B cell (primary cell): Measurements from ENCODE around the gene SLC41A3. TPM values are rescaled to one million over a fixed set of nuclear protein-coding genes. Genes with fewer than 3 reads are reported as not detected.

ENCODE experiments used
- ATAC-seq: fragments of 200-7000 bp; cut with Tn5 transposase; one replicate; pipeline ENCODE4 v1.10.0; 2021; ENCODE audit warnings: low read depth, mild to moderate bottlenecking, moderate number of reproducible peaks, moderate library complexity
- CTCF ChIA-PET: fragments of 350-600 bp; sonication (Branson Sonifier 250); formaldehyde crosslinking; loops from one replicate; lab custom pipeline; 2021; ENCODE audit warnings: antibody characterized with exemption, inconsistent platforms; lab: Charles Lee
- POLR2A ChIA-PET: fragments of 350-600 bp; sonication (Branson Sonifier 250); formaldehyde crosslinking; loops from one replicate; lab custom pipeline; 2021; ENCODE audit warnings: antibody characterized with exemption; lab: Charles Lee
- DNase-seq: peaks from one replicate; pipeline ENCODE4 v3.0.0; 2013
- H2AFZ ChIP-seq: 2 replicates; pipeline ENCODE4 v1.6.1; 2012; ENCODE audit warnings: mild to moderate bottlenecking, low read depth, low read length; ENCODE audit not compliant: insufficient read depth, poor library complexity, severe bottlenecking
- H3K27ac ChIP-seq, 2 donors: 1 replicate in 1 of 2; 2 replicates in 1 of 2; pipeline ENCODE4 v1.5.1; 2012 to 2013; ENCODE audit warnings: low read length in 2 of 2, mild to moderate bottlenecking in 2 of 2, moderate library complexity in 1 of 2
- H3K27me3 ChIP-seq, 4 experiments: fragments of 200-600 bp in 1 of 4; sonication (generic) in 1 of 4; replicated peaks in 1 of 4; 1 replicate in 2 of 4; 2 replicates in 2 of 4; pipeline versions ENCODE4 v1.6.1 to v1.7.0; 2013 to 2016; ENCODE audit warnings: low read length in 3 of 4, mild to moderate bottlenecking in 2 of 4, mixed read lengths in 1 of 4, moderate library complexity in 1 of 4; ENCODE audit not compliant: insufficient read depth in 4 of 4, control insufficient read depth in 3 of 4; ENCODE audit errors: control extremely low read depth in 1 of 4
- H3K36me3 ChIP-seq, 2 experiments: replicated peaks in 1 of 2; 1 replicate in 1 of 2; 2 replicates in 1 of 2; pipeline versions ENCODE4 v1.6.1 to v1.7.1; 2013; ENCODE audit warnings: low read length in 1 of 2; ENCODE audit not compliant: insufficient read depth in 2 of 2, control insufficient read depth in 1 of 2; ENCODE audit errors: control extremely low read depth in 1 of 2, extremely low read depth in 1 of 2
- H3K4me1 ChIP-seq, 2 donors: fragments of 200-600 bp in 1 of 2; sonication (generic) in 1 of 2; 1 replicate in 1 of 2; 2 replicates in 1 of 2; pipeline versions ENCODE4 v1.5.1 to v1.6.1; 2013 to 2017; ENCODE audit warnings: low read length in 2 of 2; ENCODE audit not compliant: control insufficient read depth in 2 of 2, insufficient read depth in 2 of 2
- H3K4me2 ChIP-seq: replicated peaks from 2 replicates; pipeline ENCODE3; 2012; ENCODE audit warnings: mild to moderate bottlenecking, low read depth, low read length; ENCODE audit not compliant: poor library complexity, severe bottlenecking
- H3K4me3 ChIP-seq, 5 experiments: fragments of 200-600 bp in 1 of 5; sonication (generic) in 1 of 5; 1 replicate in 3 of 5; 2 replicates in 2 of 5; pipeline versions ENCODE4 v1.5.1 to v1.7.0; 2011 to 2016; ENCODE audit warnings: low read length in 4 of 5, mild to moderate bottlenecking in 4 of 5, low read depth in 2 of 5, control low read depth in 1 of 5, moderate library complexity in 1 of 5; ENCODE audit not compliant: insufficient read depth in 1 of 5; ENCODE audit errors: control extremely low read depth in 1 of 5, extremely low read depth in 1 of 5
- H3K79me2 ChIP-seq: fragments of 200-600 bp; sonication (generic); one replicate; pipeline ENCODE4 v1.6.0; 2016; ENCODE audit warnings: low read length; ENCODE audit not compliant: control insufficient read depth, insufficient read depth
- H3K9ac ChIP-seq: fragments of 200-600 bp; sonication (generic); 2 replicates; pipeline ENCODE4 v1.6.1; 2017; ENCODE audit warnings: mild to moderate bottlenecking, low read length, moderate library complexity
- H3K9me3 ChIP-seq, 3 donors: one replicate each; pipeline versions ENCODE4 v1.6.1 to v1.7.1; 2013; ENCODE audit warnings: low read length in 2 of 3; ENCODE audit not compliant: control insufficient read depth in 2 of 3, insufficient read depth in 1 of 3; ENCODE audit errors: control extremely low read depth in 1 of 3
- H4K20me1 ChIP-seq: 2 replicates; pipeline ENCODE4 v1.6.0; 2012; ENCODE audit warnings: mild to moderate bottlenecking, low read length; ENCODE audit not compliant: insufficient read depth, control insufficient read depth, poor library complexity, severe bottlenecking
- H3K27ac Mint-ChIP-seq: one replicate; pipeline ENCODE4 v1.8.0; 2021; ENCODE audit warnings: mixed read lengths
- H3K27me3 Mint-ChIP-seq: one replicate; pipeline ENCODE4 v1.8.0; 2021; ENCODE audit warnings: mixed read lengths
- H3K4me1 Mint-ChIP-seq: one replicate; pipeline ENCODE4 v1.8.0; 2021; ENCODE audit warnings: mixed read lengths
- H3K4me3 Mint-ChIP-seq: one replicate; pipeline ENCODE4 v1.8.0; 2021; ENCODE audit warnings: mixed read lengths
- H3K9me3 Mint-ChIP-seq: one replicate; pipeline ENCODE4 v1.8.0; 2022; ENCODE audit warnings: mixed read lengths; ENCODE audit not compliant: insufficient read depth
- CTCF ChIP-seq: fragments of 200-600 bp; IDR thresholded peaks from one replicate; pipeline ENCODE4 v1.8.0; 2022; ENCODE audit warnings: antibody characterized with exemption, mild to moderate bottlenecking
- EZH2 ChIP-seq: IDR thresholded peaks from 2 replicates; pipeline ENCODE4 v1.6.1; 2012; ENCODE audit warnings: borderline replicate concordance, low read depth, mild to moderate bottlenecking, moderate library complexity, low read length; ENCODE audit not compliant: insufficient read depth, poor library complexity, severe bottlenecking
- WGBS: methylation state at CpG from one replicate; pipeline ENCODE4 v1.1.5; 2013; ENCODE audit warnings: missing lambda C conversion rate; ENCODE audit not compliant: insufficient coverage; 5-methylcytosine and 5-hydroxymethylcytosine counted together
- intact Hi-C: fragments of 100-400 bp; cut with micrococcal nuclease; formaldehyde crosslinking; loops from one replicate; pipeline ENCODE4 v1.10.0; 2022
- polyA plus RNA-seq: library from polyadenylated mRNA; depleted of rRNA; stranded (reverse); fragments of >200 nt; gene quantifications from 2 replicates; pipeline ENCODE4 v1.2.3, GENCODE V29; 2012
- total RNA-seq, 2 donors: library from RNA; stranded (reverse); fragments of 120-200 nt in 1 of 2; gene quantifications; 1 replicate in 1 of 2; 2 replicates in 1 of 2; pipeline versions ENCODE4 v1.2.3 to v1.2.4, GENCODE V29; 2013 to 2022

Gene SLC41A3
- total and polyA plus RNA-seq, 2 donors (not counting 1 experiment from before 2014, with no cell fraction given), result 34.2 to 39.3 TPM

- CTCF ChIA-PET, result interaction anchor here (0.7 to 1.1 kb wide), 2 partner anchors 12 to 1525 kb away, joined by 3 read pairs; no protein-coding TSS in a partner anchor
- no peak overlapping the region for H3K27ac Mint-ChIP-seq
- no peak for ATAC-seq
Observed at GRCh38 chr3:126085841-126086240, 1.9 kb upstream of the SLC41A3 start.

GRCh38 chr3:126085276-126085675, 1.4 kb upstream of the SLC41A3 start:
- peaks cover 13 to 15% of the 10 kb centered on the region in 2 donors for H3K4me1 ChIP-seq
- ChIA-PET CTCF (interaction anchor here (1.1 kb wide), 1 partner anchor 11 kb away, joined by 3 read pairs; no protein-coding TSS in a partner anchor), POLR2A (no interaction called here)
- Mint-ChIP-seq H3K27ac (peak overlapping the region; percentile 78), H3K4me3 (peak overlapping the region; percentile 87), H3K4me1 (peaks cover 14% of the 10 kb centered on the region), H3K9me3 (no peaks in the 10 kb centered on the region), H3K27me3 (no peaks in the 10 kb centered on the region)
- no peak overlapping the region for H2AFZ ChIP-seq
- no peaks in the 10 kb centered on the region for H3K27me3 ChIP-seq
- H3K27ac ChIP-seq, result no peak overlapping the region
- no peak overlapping the region for H3K9ac ChIP-seq
- DNase-seq (no peak), ATAC-seq (no peak)
- no peak overlapping the region for H3K4me3 ChIP-seq
- no peaks in the 10 kb centered on the region for H3K79me2 ChIP-seq
- no peaks in the 10 kb centered on the region for H3K36me3 ChIP-seq
- 100% methylated on average over 3 of the region's 7 CpGs for WGBS
- H3K4me2 ChIP-seq, result no peak overlapping the region
- H3K9me3 ChIP-seq, result no peaks in the 10 kb centered on the region
- intact Hi-C loops, result loop anchor here (10.0 kb wide), 2 partner anchors 620 to 1670 kb away; partner anchors contain the start of gene CHCHD6
- TF ChIP-seq CTCF (no peak), EZH2 (no peak)
- H4K20me1 ChIP-seq, result no peaks in the 10 kb centered on the region

More at GRCh38 chr3:126085841-126086240, 1.9 kb upstream of the SLC41A3 start:
- Mint-ChIP-seq H3K27me3 (no peaks in the 10 kb centered on the region), H3K9me3 (no peaks in the 10 kb centered on the region), H3K4me3 (no peak overlapping the region), H3K4me1 (peaks cover 14% of the 10 kb centered on the region)
- no peak for TF ChIP-seq CTCF
- TF ChIP-seq EZH2, result no peak
- H3K9me3 ChIP-seq, result no peaks in the 10 kb centered on the region
- H3K27ac ChIP-seq, result no peak overlapping the region
- no peak overlapping the region for H3K9ac ChIP-seq
- H3K4me1 ChIP-seq, result peaks cover 13 to 15% of the 10 kb centered on the region in 2 donors
- no CpG with 5 or more reads among the region's 2 CpGs for WGBS
- POLR2A ChIA-PET, result no interaction called here
- H3K4me3 ChIP-seq, result no peak overlapping the region
- no peaks in the 10 kb centered on the region for H4K20me1 ChIP-seq
- no peak overlapping the region for H2AFZ ChIP-seq
- DNase-seq, result no peak
- no peaks in the 10 kb centered on the region for H3K79me2 ChIP-seq
- H3K4me2 ChIP-seq, result no peak overlapping the region
- no peaks in the 10 kb centered on the region for H3K36me3 ChIP-seq
- no peaks in the 10 kb centered on the region for H3K27me3 ChIP-seq
- intact Hi-C loops, result loop anchor here (10.0 kb wide), 2 partner anchors 619 to 1669 kb away; partner anchors contain the start of gene CHCHD6
